Measurements from ENCODE around the gene FBXO11.

FBXO11 gene

DNA sequence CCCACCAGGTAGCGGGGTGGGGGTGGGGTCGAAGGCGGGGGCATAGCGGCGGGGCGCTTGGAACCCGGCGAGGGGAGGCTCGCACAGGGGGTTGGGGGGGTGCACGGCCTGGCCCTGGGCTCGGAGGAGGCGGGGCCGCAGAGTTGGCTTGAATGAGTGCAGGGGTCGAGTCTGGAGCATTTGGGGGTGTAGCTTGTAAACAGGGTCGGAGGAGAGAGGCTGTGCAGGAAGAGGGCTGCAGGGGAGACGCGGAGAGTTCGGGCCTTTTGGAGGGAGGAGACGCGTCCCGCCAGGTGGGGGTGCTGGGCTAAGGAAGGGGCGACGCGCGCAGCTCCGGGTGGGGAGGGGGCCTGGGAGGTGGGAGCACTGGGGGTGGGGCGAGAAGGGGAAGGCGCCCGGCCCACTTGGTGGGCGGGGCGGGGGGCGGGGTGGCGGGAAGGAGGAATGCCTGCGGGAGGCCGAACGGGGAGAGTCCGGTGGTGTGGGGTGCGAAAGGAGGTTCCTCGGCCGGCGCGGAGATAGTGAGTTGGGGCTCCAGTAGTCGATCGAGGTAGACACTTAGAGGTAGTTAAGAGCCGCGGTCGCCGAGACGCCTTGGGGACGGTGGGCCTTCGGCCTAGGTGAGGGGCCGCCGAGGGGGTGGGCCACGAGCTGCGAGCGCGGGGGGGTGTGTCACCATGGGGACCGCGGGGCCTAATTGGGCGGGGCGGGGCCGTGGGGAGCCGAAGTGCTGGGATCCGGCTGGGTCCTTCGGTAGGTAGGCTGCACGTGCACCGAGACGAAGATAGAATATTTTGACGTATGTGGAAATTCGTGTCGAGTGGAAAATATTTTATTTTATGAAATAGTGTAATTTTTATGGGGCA is 122.6 kb downstream of the FBXO11 start:
- DNase-seq: peak; percentile 90

DNA sequence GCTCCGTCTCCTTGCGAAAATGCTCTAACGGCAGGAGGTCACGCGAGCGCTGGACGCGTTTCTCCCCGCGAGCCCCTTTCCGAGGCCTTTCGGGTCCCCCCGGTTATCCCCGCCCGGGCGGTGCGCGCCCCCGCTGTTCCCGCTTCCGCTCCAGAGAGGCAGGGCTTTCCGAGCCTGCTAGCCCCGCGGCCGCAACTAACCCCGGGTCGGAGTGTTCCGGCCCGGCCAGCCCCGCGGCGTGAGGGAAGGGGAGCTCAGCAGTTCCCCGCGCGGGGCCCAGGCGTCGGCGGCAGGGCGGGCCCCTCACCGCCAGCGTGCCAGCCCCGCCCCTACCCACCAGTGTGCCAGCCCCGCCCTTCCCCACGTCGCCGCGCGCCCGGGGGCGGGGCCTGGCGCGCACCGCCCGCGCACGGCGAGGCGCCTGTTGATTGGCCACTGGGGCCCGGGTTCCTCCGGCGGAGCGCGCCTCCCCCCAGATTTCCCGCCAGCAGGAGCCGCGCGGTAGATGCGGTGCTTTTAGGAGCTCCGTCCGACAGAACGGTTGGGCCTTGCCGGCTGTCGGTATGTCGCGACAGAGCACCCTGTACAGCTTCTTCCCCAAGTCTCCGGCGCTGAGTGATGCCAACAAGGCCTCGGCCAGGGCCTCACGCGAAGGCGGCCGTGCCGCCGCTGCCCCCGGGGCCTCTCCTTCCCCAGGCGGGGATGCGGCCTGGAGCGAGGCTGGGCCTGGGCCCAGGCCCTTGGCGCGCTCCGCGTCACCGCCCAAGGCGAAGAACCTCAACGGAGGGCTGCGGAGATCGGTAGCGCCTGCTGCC is 123.4 kb downstream of the FBXO11 start, which contains the start of gene MSH6:
Gene MSH6, plus strand, starts transcription at position 475 of the 815 bp plus-strand sequence. Its CDS starts 89 bp downstream, at position 564.
- DNase-seq: peak; percentile 96

DNA sequence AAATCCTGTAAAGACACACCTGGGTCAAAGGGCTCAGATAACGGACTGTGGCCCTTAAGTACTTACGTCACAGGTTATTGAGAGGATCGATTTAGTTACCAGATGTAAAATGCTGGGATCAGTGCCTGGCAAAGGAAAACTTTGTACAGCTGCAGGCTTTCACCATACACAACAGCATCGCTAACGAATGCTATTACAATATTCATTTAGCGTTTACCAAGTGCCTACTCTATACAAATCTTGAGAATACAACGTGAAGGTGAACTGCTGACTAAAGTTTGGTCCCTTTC is 124.0 kb downstream of the FBXO11 start:
- no peak for DNase-seq

DNA sequence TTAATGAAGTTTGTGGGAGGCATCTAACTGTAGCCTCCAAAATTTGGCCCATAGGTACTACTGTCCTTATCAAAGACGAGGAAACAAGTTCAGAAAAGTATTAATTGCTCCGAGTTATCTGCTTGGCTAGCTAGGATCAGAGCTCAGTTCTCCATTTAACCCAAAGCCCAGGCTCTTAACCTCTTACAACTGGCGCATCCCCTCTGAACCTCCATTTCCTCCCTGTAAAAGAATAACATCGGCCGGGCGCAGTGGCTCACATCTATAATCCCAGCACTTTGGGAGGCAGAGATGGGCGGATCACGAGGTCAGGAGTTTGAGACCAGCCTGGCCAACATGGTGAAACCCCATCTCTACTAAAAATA is 126.9 kb downstream of the FBXO11 start:
- DNase-seq: no peak

DNA sequence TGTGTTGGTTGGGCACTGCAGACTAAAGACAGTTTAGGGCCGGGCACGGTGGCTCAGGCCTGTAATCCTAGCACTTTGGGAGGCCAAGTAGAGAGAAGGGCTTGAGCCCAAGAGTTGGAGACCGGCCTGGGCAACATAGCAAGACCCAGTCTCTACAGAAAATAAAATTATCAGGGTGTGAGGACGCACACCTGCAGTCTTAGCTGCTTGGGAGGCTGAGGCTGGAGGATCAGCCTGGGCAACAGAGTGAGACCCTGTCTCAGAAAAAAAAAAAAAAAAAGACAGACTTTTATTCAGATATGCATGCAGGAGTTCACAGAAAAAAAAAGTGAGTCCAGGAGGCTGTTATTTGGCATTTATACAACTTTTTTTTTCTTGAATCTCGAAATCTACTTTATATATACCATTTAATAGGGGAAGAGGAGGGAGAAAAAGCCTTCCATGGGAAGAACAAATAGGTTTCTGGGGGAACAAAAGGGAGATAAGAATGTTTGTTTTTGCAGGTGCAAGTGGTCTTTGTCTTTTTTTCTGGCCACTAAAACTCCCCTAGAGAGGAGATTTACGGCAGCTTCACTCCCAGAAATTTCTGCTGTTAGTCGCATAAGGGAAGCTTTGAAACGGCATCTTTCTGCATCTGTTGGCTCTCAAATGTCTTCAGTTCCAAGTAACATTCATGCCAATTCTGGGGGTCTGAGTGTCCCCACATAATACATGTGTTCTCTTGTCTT is 127.4 kb downstream of the FBXO11 start:
- DNase-seq: no peak

DNA sequence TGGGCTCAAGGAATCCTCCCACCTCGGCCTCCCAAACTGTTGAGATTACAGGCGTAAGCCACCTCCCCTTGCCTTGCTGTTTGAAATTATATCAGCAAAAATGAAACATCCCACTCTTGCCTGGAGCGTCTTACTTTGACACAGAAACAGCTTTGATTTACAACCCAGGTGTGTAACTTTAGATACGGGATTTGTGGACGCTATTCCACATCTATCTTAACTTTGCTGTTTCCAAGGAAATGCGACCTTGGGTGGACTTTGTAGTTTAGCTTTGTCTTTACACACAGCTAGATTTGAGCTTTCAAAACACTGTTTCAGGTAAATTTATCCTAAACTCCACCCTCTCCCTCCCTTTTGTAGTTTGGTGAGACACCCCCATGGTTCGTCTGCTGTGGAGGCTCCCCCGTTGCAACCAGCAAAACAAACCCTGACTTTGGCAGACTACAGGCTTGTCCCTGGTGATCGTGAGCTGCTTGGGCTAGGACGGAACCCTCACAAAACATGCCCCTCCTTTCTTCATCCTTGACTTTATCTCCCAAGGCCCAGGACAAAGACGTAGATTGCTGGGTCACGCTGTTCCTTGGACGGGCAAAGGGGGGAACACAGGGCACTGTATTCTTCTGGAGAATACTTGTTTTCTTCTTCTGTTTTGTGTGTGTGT is 128.9 kb downstream of the FBXO11 start:
- DNase-seq: no peak

DNA sequence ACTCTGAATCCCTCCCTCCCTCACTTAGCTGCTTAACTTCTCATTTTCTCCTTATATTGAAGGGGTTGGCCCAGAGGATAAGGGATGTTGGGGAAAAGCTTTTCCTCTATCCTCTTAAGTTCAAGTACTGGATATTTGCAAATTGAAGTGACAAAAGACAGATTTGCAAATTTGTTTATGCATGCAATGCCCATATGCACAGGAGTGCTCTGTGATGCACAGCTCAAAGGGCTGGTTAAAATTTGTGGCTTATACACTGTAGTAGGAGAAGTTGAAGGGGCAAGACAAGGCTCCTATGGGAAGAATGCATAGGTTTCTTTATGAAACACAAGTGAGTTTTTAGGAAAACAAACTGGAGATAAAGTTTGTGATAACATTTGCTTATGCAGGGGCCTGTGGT is 131.7 kb downstream of the FBXO11 start:
- DNase-seq: no peak

DNA sequence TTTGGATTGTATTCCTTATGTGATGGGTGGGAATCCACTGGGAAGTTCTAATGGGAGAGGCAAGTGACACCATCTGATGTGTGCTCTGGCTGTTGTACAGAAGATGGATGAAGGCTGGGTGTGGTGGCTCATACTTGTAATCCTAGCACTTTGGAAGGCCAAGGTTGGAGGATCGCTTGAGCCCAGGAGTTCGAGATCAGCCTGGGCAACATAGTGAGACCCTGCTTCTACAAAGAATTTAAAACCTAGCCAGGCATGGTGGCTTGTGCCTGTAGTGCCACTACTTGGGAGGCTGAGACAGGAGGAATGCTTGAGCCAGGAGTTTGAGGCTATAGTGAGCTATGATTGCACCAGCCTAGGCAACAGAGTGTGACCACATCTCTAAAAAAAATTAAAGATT is 134.0 kb downstream of the FBXO11 start:
- no peak for DNase-seq

DNA sequence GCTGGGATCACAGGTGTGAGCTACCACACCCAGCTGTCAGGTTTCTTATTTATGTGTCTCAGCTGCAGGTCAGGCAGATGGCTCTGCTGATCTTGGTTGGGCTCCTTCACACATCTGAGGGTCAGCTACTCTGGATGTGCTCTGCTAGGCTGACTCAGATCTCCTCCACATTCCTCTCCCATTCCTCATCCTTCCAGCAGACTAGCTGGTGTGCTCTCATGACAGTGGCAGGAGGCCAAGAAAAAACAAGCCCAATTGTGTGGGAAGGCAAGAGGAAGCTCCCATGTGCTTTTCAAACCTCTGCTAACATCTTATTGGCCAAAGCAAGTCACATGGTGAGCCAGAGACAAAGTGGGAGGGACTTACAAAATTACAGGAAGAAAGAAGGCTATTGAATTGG is 135.1 kb downstream of the FBXO11 start:
- peak; percentile 45 for DNase-seq

DNA sequence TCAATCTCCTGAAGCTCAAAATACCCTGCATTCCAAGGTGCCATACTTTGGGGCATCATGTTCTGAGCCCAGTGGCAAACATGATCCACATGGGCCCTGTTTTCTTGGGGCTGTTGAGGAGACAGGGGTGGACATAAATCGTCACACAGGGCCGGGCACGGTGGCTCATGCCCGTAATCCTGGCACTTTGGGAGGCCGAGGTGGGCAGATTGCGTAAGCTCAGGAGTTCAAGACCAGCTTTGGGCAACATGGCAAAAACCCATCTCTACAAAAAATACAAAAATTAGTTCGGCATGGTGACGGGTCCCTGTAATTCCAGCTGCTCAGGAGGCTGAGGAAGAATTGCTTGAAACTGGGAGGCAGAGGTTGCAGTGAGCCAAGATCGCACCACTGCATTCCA is 137.0 kb downstream of the FBXO11 start:
- DNase-seq: no peak

DNA sequence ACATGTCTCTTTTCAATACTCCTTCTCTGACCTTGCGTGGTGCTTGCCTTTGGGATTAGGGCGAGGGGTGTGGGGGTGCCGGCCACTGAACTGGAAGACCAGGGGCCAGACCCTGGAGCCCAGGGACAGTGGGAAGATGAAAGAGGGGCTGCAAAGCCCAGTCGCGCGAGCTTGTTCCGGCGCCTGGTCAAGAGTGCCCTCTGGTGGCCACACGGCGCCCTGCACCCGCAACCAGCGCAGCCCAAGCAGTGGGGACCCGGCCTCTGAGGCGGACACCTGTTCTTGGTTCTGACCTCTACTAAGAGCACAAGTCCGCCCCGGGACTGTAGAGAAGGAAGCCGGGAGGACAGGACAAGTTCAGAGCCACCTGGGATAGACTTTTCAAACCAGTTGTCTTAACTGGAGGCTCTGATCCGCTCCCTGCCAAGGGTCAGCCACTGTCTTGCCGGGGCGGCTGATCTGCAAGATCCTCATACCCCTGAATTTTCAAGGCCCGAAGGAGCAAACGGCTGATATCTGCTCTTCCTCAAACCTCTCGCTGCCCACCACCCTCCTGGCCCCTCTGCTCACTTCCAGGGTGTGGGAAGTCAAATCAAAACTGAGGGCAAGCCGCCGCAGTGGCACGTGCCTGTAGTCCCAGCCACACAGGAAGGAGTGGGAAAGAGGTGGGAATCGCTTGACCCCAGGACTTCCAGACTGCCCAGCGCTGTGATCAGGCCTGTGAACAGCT is 138.3 kb downstream of the FBXO11 start:
- peak; percentile 71 for DNase-seq

DNA sequence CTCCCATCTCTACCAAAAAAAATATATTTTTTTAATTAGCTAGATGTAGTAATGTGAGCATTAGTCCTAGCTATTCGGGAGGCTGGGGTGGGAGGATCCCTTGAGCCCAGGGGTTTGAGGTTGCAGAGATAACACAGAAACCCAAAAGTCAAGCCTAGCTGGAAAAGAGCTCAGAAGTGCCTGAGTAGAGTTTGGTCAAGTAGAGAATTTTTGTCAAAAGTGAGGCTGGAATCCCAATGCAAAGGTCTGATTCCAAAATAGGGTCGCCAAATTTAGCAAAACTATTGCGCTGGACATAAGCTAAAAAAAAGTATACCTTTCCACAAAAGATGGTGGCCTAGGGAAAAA is 138.8 kb downstream of the FBXO11 start:
- no peak for DNase-seq

DNA sequence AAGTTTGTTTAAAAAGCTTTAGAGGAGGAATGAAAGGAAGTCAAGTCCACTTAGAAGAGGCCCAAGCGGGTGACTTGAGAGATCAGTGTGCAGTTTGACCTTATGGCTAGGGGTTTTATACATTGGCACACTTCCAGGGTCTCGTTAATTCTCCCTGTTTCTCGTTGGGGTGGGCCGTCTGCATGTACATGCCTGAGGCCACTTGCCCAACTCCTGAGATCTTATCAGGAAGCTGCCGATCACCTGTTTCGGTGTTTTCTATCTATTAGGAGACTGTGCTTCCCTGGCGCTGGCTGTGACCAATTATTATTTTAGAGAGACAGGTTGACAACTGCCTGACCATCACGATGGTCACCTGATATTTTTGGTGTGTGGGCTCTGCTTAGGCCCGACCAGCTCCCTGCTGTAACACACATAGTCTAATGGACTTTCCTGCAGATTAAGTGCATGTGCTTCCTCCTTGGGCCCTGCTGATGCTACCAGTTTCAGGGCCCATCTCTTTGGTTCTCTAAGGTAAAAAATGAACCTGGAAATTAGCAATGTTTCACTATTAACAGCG is 154.4 kb downstream of the FBXO11 start:
- no peak for DNase-seq

DNA sequence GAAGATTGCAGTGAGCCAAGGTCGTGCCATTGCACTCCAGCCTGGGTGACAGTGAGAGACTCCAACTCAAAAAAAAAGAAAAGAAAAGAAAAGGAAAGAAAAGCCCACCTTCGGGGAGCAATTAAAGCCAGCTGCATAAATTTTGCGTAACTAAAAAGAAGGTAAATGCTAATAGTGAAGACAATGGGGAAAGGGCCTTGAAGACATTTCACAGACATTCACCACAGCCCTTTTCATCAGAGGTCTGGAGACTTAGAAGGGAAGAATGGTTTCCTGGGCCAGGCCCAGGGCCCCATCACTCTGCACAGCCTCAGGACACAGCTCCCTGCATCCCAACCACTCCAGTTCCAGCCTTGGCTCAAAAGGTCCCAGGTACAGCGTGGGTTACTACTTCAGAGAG is 158.4 kb downstream of the FBXO11 start:
- no peak for DNase-seq

DNA sequence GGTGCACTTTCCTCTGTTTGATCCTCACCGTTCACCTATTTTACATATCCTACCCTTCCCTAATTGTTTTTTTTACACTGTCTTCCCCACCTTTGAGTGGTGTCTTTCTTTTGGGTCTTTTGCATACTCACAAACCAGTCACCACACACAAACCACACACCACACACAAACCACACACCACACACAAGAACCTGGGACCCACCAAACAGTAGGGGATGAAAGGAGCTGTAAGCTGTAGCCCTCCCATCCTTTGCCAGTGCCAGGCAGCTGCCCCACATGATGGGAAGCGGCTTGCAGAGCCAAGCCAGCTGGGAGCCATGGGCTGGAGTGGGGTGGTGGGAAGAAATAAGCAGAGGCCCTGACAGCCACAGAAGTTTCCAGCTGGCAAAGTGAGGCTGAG is 162.2 kb downstream of the FBXO11 start:
- no peak for DNase-seq

DNA sequence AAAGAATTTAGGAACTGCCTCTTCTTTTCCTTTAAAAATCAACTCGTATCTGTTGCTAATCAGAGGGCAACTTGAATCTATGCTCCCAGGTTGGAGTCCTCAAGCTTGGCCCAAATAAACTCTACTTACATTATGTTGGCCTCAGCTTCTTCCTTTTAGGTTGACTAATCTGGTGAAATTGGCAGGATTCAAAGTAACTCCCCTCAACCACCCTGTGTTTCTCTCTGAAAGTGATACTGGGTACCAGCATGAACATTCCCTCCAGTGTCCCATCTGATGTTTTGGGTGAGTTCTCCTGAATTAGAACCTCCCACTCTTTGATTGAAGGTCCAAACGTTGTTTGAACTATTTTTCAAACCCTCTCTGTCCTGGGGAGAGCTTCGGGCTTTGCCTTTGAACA is 164.7 kb downstream of the FBXO11 start:
- DNase-seq: no peak

DNA sequence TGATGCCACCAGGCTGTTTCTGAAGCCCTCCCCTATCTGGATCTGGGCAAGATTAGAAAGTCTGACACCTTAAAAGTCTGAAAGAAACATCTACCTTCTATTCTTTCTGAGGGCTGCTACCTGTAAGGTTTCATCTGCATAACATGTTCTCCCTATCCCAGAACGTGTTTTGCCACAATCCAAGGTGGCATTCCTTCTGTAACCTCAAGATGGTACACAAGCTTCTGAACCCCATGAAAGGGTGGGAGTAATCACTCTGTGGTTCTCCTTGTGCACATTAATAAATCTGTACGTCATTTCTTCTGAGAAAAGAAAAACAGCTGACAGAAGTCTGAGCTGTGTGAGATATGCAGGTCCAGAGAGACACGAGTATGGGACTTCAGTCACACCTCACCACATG is 165.2 kb downstream of the FBXO11 start:
- DNase-seq: no peak

All from hematopoietic multipotent progenitor cell treated with erythropoietin and hydrocortisone succinate and interleukin-3 and kit ligand, for 4 days (in vitro differentiated cells).